DOHH2 (cell line): ENCODE data around the gene PKN1.

Source experiments
- H3F3A ChIP-seq: fragments of 200-600 bp; sonication (generic), shearing (Covaris generic); 2 replicates; pipeline ENCODE4 v1.6.0; 2016; ENCODE audit warnings: antibody characterized with exemption, mild to moderate bottlenecking; ENCODE audit not compliant: control insufficient read depth, insufficient read depth
- H3K27ac ChIP-seq: fragments of 200-600 bp; sonication (generic); 2 replicates; pipeline ENCODE4 v1.5.1; 2014; ENCODE audit warnings: low read depth, mild to moderate bottlenecking, low read length, moderate library complexity
- H3K27me3 ChIP-seq: fragments of 200-600 bp; sonication (generic); 2 replicates; pipeline ENCODE4 v1.6.1; 2014; ENCODE audit warnings: mild to moderate bottlenecking, low read length, mixed read lengths; ENCODE audit not compliant: control insufficient read depth
- H3K36me3 ChIP-seq: fragments of 200-600 bp; sonication (generic); 2 replicates; pipeline ENCODE4 v1.6.1; 2014; ENCODE audit warnings: mild to moderate bottlenecking, low read length, moderate library complexity, mixed read lengths; ENCODE audit not compliant: control insufficient read depth
- H3K4me1 ChIP-seq: fragments of 200-600 bp; sonication (generic); 2 replicates; pipeline ENCODE4 v1.6.1; 2014; ENCODE audit warnings: mild to moderate bottlenecking, low read length, mixed read lengths; ENCODE audit not compliant: control insufficient read depth
- H3K4me2 ChIP-seq: fragments of 200-600 bp; sonication (generic); 2 replicates; pipeline ENCODE4 v1.6.0; 2014; ENCODE audit warnings: mild to moderate bottlenecking, low read length, moderate library complexity
- H3K4me3 ChIP-seq: fragments of 200-600 bp; sonication (generic); 2 replicates; pipeline ENCODE4 v1.5.1; 2014; ENCODE audit warnings: mild to moderate bottlenecking, low read length, mixed read lengths
- H3K79me2 ChIP-seq: fragments of 200-600 bp; sonication (generic); 2 replicates; pipeline ENCODE4 v1.6.1; 2014; ENCODE audit warnings: mild to moderate bottlenecking, low read length, mixed read lengths; ENCODE audit not compliant: control insufficient read depth
- H3K9me2 ChIP-seq: fragments of 200-600 bp; sonication (generic); replicated peaks from 2 replicates; pipeline ENCODE4 v1.6.1; 2014; ENCODE audit warnings: mild to moderate bottlenecking, low read length, mixed read lengths; ENCODE audit not compliant: control insufficient read depth
- H3K9me3 ChIP-seq: fragments of 200-600 bp; sonication (generic); 2 replicates; pipeline ENCODE4 v1.6.1; 2014; ENCODE audit warnings: antibody characterized with exemption, low read length, mixed read lengths; ENCODE audit not compliant: control insufficient read depth, insufficient read depth
- H4K20me1 ChIP-seq: fragments of 200-600 bp; sonication (generic); 2 replicates; pipeline ENCODE4 v1.6.0; 2014; ENCODE audit warnings: low read depth, mild to moderate bottlenecking, antibody characterized with exemption, low read length, moderate library complexity; ENCODE audit not compliant: control insufficient read depth, insufficient read depth
- CTCF ChIP-seq: fragments of 200-600 bp; sonication (generic); IDR thresholded peaks from one replicate; pipeline ENCODE4 v1.5.1; 2014; ENCODE audit warnings: antibody characterized with exemption, mild to moderate bottlenecking, low read depth, low read length; ENCODE audit not compliant: poor library complexity, severe bottlenecking
- EZH2phosphoT487 ChIP-seq: fragments of 200-600 bp; sonication (generic); IDR thresholded peaks from 2 replicates; pipeline ENCODE4 v1.6.1; 2017; ENCODE audit warnings: borderline replicate concordance, mild to moderate bottlenecking, antibody characterized with exemption, low read length, moderate library complexity, mixed read lengths

Gene PKN1

GRCh38 chr19:14439014-14439413 lies 5.9 kb downstream of the PKN1 start:
- H3K27ac ChIP-seq: peak overlapping the region; percentile 32
- H3K4me1 ChIP-seq: peaks cover 58% of the 10 kb centered on the region
- no peaks in the 10 kb centered on the region for H3K9me2 ChIP-seq
- peaks cover 12% of the 10 kb centered on the region; the same call in 1 of the 2 replicates for H3F3A ChIP-seq
- no peaks in the 10 kb centered on the region for H3K9me3 ChIP-seq
- TF ChIP-seq EZH2phosphoT487: no peak
- no peak for TF ChIP-seq CTCF
- H3K4me2 ChIP-seq: peak overlapping the region; percentile 73
- H3K36me3 ChIP-seq: peaks cover 56% of the 10 kb centered on the region
- H3K27me3 ChIP-seq: no peaks in the 10 kb centered on the region
- peaks cover 8% of the 10 kb centered on the region for H4K20me1 ChIP-seq
- peak overlapping the region; percentile 30 for H3K4me3 ChIP-seq
- H3K79me2 ChIP-seq: peaks cover 82% of the 10 kb centered on the region

- Histone ChIP-seq H3K4me1 (peaks cover 47% of the 10 kb centered on the region), H3K4me2 (peak overlapping the region; percentile 73), H3K9me3 (no peaks in the 10 kb centered on the region), H3K4me3 (peak overlapping the region; percentile 67), H3K36me3 (peaks cover 57% of the 10 kb centered on the region), H3K9me2 (no peaks in the 10 kb centered on the region), H3K27ac (peak overlapping the region; percentile 37), H3F3A (peaks cover 10% of the 10 kb centered on the region; the same call in 1 of the 2 replicates), H3K27me3 (no peaks in the 10 kb centered on the region), H4K20me1 (no peaks in the 10 kb centered on the region), H3K79me2 (peaks cover 71% of the 10 kb centered on the region)
- TF ChIP-seq CTCF (no peak), EZH2phosphoT487 (no peak)
Measured at GRCh38 chr19:14440049-14440448, 6.9 kb downstream of the PKN1 start.

GRCh38 chr19:14441041-14441938 lies 8.2 kb downstream of the PKN1 start:
- Histone ChIP-seq H3F3A (peaks cover 5% of the 10 kb centered on the region; the same call in 1 of the 2 replicates), H3K4me1 (peaks cover 37% of the 10 kb centered on the region), H3K4me3 (no peak overlapping the region), H3K27me3 (no peaks in the 10 kb centered on the region), H3K27ac (no peak overlapping the region), H4K20me1 (no peaks in the 10 kb centered on the region), H3K79me2 (peaks cover 59% of the 10 kb centered on the region), H3K36me3 (peaks cover 60% of the 10 kb centered on the region), H3K9me2 (no peaks in the 10 kb centered on the region), H3K9me3 (no peaks in the 10 kb centered on the region), H3K4me2 (no peak overlapping the region; the same call in 1 of the 2 replicates)
- TF ChIP-seq EZH2phosphoT487: no peak
- no peak for TF ChIP-seq CTCF
